ENCODE data around the gene SLC44A1. TPM values are rescaled to one million over a fixed set of nuclear protein-coding genes. Genes with fewer than 3 reads are reported as not detected.

Gene SLC44A1
- total and polyA plus RNA-seq, 2 of the 13 experiments (the other 11 are each of a cell fraction or from before 2014, with no cell fraction given): 21.4 to 40.8 TPM

DNA sequence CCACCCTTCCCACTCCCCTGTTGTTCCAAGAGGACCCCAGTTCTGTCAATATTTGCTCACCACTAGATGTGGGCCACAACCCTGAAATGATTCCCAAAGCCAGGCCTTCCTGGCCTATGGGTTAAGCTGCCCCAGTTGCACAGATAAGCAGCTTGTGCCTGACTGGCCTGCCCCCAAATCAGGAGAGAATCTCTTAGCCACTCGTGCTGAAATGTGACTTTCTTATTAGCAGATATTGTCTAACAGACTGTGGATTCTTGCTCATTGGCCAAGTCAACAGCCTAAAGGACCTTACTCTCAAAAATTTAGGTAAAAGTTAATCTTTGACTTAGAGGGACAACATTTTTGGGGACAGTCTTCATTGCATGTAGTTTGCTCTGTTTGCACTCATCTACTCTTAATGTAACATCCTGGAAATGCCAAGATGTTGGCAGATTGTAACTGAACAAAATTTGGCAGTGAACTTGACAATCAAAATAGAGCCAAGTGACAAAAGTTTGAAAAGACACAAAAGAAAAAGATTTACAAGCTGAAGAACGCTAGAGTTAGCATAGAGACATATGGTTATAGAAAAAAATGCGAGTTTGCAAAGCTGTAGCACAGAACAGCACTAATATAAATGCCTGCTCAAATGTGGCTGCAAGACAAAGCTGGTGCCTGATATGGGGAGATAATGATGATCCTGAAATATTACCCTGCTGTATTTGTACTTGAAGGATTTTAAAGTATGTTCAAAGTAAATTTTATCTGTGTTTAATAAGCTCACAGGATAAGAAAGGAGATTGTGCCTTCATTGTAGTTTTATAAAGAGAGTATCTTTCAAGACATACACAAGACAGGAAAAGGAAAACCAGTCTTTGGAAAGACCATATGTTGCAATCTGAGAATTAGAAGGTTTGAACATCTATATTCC is 174.4 kb downstream of the SLC44A1 start (continued):
- TF ChIP-seq, protein P1, sequence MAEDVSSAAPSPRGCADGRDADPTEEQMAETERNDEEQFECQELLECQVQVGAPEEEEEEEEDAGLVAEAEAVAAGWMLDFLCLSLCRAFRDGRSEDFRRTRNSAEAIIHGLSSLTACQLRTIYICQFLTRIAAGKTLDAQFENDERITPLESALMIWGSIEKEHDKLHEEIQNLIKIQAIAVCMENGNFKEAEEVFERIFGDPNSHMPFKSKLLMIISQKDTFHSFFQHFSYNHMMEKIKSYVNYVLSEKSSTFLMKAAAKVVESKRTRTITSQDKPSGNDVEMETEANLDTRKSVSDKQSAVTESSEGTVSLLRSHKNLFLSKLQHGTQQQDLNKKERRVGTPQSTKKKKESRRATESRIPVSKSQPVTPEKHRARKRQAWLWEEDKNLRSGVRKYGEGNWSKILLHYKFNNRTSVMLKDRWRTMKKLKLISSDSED (CRISPR knock-in tag; IDR thresholded peaks at IDR 0.05): no peak
- TF ChIP-seq POLR2AphosphoS2 (IDR thresholded peaks at IDR 0.05; ENCODE audit: low read depth, low read length) (no peak), ZNF337 (CRISPR knock-in tag; IDR thresholded peaks at IDR 0.05; ENCODE audit: borderline replicate concordance, low read depth) (no peak), NR2F2 (IDR thresholded peaks at IDR 0.05; ENCODE audit: borderline replicate concordance, low read depth) (peak; percentile 61), CBX2 (IDR thresholded peaks at IDR 0.05; ENCODE audit: low read depth, low read length) (no peak), CBX2 (CRISPR knock-in tag; IDR thresholded peaks at IDR 0.05; ENCODE audit: low read depth) (no peak), ZNF207 (IDR thresholded peaks at IDR 0.05; ENCODE audit: borderline replicate concordance) (no peak), SMAD9 (CRISPR knock-in tag; IDR thresholded peaks at IDR 0.05) (no peak), NFYB (CRISPR knock-in tag; IDR thresholded peaks at IDR 0.05) (peak; percentile 89), SP4 (CRISPR knock-in tag; IDR thresholded peaks at IDR 0.05) (no peak; the same call in 1 of the 2 replicates), ZNF564 (CRISPR knock-in tag; IDR thresholded peaks at IDR 0.05) (no peak), SOX5 (CRISPR knock-in tag; IDR thresholded peaks at IDR 0.05; ENCODE audit: borderline replicate concordance) (peak; percentile 88), TEAD3 (CRISPR knock-in tag; optimal IDR thresholded peaks at IDR 0.05; ENCODE audit: borderline replicate concordance) (peak; percentile 85), JUND (CRISPR knock-in tag; IDR thresholded peaks at IDR 0.05) (no peak), GZF1 (CRISPR knock-in tag; IDR thresholded peaks at IDR 0.05) (no peak), MZF1 (CRISPR knock-in tag; IDR thresholded peaks at IDR 0.05; ENCODE audit: borderline replicate concordance) (no peak), ZNF101 (CRISPR knock-in tag; IDR thresholded peaks at IDR 0.05; ENCODE audit: borderline replicate concordance, low read depth) (peak; percentile 99), ZNF878 (CRISPR knock-in tag; IDR thresholded peaks at IDR 0.05) (0 out of 2 replicates have a peak, but pooled peaks have one; percentile 49), POLR2A (IDR thresholded peaks at IDR 0.05; ENCODE audit: insufficient read depth in 1 of 2, low read depth in 2 of 2, low read length in 2 of 2) (0 out of 4 replicates have a peak, but pooled peaks of 1 of the 2 experiments have one; percentile 38)
- TF ChIP-seq, protein P2, sequence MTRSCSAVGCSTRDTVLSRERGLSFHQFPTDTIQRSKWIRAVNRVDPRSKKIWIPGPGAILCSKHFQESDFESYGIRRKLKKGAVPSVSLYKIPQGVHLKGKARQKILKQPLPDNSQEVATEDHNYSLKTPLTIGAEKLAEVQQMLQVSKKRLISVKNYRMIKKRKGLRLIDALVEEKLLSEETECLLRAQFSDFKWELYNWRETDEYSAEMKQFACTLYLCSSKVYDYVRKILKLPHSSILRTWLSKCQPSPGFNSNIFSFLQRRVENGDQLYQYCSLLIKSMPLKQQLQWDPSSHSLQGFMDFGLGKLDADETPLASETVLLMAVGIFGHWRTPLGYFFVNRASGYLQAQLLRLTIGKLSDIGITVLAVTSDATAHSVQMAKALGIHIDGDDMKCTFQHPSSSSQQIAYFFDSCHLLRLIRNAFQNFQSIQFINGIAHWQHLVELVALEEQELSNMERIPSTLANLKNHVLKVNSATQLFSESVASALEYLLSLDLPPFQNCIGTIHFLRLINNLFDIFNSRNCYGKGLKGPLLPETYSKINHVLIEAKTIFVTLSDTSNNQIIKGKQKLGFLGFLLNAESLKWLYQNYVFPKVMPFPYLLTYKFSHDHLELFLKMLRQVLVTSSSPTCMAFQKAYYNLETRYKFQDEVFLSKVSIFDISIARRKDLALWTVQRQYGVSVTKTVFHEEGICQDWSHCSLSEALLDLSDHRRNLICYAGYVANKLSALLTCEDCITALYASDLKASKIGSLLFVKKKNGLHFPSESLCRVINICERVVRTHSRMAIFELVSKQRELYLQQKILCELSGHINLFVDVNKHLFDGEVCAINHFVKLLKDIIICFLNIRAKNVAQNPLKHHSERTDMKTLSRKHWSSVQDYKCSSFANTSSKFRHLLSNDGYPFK (CRISPR knock-in tag; IDR thresholded peaks at IDR 0.05; ENCODE audit: borderline replicate concordance): no peak
- TF ChIP-seq, protein P3, sequence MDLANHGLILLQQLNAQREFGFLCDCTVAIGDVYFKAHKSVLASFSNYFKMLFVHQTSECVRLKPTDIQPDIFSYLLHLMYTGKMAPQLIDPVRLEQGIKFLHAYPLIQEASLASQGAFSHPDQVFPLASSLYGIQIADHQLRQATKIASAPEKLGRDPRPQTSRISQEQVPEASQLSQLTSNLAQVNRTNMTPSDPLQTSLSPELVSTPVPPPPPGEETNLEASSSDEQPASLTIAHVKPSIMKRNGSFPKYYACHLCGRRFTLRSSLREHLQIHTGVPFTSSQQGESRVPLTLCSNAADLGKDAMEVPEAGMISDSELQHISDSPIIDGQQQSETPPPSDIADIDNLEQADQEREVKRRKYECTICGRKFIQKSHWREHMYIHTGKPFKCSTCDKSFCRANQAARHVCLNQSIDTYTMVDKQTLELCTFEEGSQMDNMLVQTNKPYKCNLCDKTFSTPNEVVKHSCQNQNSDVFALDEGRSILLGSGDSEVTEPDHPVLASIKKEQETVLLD (CRISPR knock-in tag; IDR thresholded peaks at IDR 0.05; ENCODE audit: low read depth): no peak
- TF ChIP-seq, protein P4, sequence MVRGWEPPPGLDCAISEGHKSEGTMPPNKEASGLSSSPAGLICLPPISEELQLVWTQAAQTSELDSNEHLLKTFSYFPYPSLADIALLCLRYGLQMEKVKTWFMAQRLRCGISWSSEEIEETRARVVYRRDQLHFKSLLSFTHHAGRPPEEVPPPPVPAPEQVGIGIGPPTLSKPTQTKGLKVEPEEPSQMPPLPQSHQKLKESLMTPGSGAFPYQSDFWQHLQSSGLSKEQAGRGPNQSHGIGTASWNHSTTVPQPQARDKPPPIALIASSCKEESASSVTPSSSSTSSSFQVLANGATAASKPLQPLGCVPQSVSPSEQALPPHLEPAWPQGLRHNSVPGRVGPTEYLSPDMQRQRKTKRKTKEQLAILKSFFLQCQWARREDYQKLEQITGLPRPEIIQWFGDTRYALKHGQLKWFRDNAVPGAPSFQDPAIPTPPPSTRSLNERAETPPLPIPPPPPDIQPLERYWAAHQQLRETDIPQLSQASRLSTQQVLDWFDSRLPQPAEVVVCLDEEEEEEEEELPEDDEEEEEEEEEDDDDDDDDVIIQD (CRISPR knock-in tag; IDR thresholded peaks at IDR 0.05; ENCODE audit: low read depth): peak; percentile 96
- TF ChIP-seq, protein P5, sequence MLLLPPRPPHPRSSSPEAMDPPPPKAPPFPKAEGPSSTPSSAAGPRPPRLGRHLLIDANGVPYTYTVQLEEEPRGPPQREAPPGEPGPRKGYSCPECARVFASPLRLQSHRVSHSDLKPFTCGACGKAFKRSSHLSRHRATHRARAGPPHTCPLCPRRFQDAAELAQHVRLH (CRISPR knock-in tag; IDR thresholded peaks at IDR 0.05; ENCODE audit: borderline replicate concordance, low read depth): 0 out of 2 replicates have a peak, but pooled peaks have one; percentile 46
